Midbrain (tissue), 1 donor: ENCODE data around the gene CRCP.
"Not testable (repeated sequence)": the region's sequence is repeated elsewhere in the genome, so short reads cannot be mapped to it uniquely, and the experiment has no call there.

ENCODE experiments used
- DNase-seq: peaks from one replicate; lab custom pipeline; 2025; lab: John Stamatoyannopoulos, UW

CRCP gene

DNA sequence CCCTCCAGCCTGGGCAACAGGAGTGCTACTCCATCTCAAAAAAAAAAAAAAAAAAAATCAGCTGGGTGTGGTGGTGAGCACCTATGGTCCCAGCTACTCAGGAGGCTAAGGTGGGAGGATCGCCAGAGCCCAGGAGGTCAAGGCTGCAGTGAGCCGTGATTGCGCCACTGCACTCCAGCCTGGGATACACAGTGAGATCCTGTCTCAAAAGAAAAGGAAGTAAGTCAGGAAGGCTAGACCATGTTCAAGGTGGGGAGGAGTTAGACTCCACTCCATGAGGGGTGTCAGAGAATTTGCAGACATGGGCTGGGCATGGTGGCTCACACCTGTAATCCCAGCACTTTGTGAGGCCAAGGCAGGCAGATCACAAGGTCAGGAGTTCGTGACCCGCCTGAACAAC, 6.2 kb upstream of the CRCP start:
- DNase-seq = not testable (repeated sequence)

DNA sequence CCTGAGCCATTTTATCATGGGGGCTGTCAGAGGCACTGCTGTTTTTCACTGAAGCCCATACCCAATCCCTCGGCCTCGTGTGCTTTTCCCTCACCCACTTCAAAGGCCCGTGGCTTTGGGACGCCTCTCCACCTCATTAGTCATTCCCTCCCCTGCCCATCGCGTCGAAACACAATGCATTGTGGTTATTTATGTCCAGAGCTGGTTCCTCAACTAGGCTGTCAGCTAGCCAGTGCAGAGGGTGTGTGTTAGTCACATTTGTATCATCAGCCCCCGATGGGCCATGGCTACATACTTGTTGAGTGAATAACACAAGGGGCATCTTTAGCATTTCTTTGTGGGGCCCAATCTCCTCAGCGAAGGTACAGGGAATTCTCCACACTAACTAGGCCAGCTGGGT, 3.8 kb upstream of the CRCP start:
- DNase-seq = no peak

- DNase-seq = not testable (repeated sequence)
Measured at GRCh38 chr7:66116680-66117420, 2.2 kb downstream of the CRCP start.

DNA sequence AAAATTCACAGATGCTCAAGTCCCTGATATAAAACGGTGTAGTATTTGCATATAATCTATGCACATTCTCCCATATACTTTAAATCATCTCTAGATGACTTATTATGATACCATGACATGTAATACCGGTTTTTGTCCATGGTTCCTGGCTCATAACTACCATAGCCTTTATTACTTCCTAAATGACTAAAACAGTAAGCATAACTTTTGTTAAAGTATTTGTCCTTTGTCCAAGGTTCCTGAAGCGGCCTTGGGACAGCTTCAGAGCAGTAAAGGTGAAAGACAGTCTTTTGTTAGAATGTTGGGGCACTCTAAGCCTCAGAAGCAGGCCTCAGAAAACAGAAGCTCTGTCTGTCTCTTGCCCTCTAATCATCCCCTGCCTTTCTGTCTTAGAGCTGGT, 4.0 kb downstream of the CRCP start:
- no peak for DNase-seq

GRCh38 chr7:66119245-66119850, 4.7 kb downstream of the CRCP start:
- DNase-seq = no peak

GRCh38 chr7:66123175-66123528, 8.5 kb downstream of the CRCP start:
- DNase-seq = no peak

DNA sequence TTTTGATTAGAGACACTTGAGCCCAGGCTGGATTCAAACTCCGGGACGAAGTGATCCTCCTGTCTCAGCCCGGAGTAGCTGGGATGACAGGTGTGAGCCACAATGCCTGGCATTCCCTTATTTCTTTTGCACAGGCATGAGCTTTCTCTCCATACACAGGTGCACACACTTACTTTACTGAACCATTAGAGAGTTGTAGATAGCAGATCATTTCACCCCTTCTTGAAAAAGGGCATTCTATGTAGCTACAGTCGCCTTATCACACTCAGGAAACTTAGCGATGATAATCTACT, 9.9 kb downstream of the CRCP start:
- not testable (repeated sequence) for DNase-seq

- no peak for DNase-seq
Measured at GRCh38 chr7:66125052-66125694, 10.5 kb downstream of the CRCP start.

- not testable (repeated sequence) for DNase-seq
Measured at GRCh38 chr7:66125781-66126352, 11.2 kb downstream of the CRCP start.

DNA sequence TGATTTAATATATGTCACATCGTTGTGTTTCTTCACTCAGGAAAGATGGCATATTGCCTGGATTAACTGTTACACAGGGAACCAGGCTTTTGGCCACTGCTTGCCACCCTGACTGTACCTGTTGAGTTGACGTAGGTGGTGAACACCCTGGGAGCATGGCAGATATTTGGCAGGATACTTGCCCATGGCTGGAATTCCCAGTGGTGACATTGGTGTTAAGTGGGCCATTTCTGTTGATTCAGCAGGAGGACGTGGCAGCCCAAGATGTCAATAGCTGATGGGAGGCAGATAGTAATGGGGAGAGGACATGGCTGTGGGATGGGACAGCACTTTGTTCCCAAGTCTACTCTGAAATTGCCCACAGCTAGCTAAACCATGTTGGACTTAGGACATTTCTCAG, 12.5 kb downstream of the CRCP start:
- not testable (repeated sequence) for DNase-seq

GRCh38 chr7:66138994-66139752, 24.5 kb downstream of the CRCP start:
- no peak for DNase-seq

DNA sequence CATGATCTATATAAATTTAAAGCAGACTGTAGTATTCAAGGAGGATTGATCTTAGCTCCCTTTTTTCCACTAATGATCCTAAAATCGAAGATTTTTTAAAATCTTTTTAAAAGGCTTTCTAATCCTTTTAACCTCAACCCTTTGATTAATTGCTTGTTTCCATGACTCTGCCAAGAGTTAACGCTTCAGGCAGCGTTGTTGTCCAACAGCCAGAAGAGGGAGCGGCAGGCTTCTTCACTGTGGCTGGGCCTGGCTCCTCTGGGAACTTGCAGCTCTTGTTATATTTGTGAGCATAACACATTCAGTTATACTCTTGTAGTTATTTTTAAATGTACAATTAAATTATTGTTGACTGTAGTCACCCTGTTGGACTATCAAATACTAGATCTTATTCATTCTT, 26.3 kb downstream of the CRCP start:
- peak; percentile 58 for DNase-seq

GRCh38 chr7:66142334-66142733, 27.7 kb downstream of the CRCP start:
- no peak for DNase-seq

GRCh38 chr7:66142996-66143395, 28.3 kb downstream of the CRCP start:
- DNase-seq = no peak

- DNase-seq = no peak
Measured at GRCh38 chr7:66143876-66144332, 29.3 kb downstream of the CRCP start.

GRCh38 chr7:66145400-66146104, 30.9 kb downstream of the CRCP start:
- DNase-seq = no peak

DNA sequence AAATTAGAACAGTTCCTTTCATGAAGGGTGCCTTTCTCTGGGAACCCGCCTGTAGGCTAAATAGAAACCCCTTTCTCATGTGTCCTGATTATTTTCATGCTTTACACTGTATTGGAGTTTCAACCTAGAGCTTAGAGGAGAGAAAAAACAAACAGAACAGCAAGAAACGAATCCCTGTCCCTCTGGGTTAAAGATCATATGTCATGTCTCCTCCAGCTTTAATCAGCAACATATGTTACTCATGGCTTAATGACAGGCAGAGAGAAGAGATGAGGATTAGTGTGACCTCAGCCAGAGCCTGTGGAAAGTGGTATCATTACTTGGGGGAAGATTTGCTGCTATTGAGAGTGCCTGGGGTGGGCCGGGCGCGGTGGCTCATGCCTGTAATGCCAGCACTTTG, 32.1 kb downstream of the CRCP start:
- no peak for DNase-seq

- DNase-seq = not testable (repeated sequence)
Measured at GRCh38 chr7:66147657-66148056, 33.0 kb downstream of the CRCP start.

GRCh38 chr7:66150471-66150870, 35.8 kb downstream of the CRCP start:
- DNase-seq = no peak

DNA sequence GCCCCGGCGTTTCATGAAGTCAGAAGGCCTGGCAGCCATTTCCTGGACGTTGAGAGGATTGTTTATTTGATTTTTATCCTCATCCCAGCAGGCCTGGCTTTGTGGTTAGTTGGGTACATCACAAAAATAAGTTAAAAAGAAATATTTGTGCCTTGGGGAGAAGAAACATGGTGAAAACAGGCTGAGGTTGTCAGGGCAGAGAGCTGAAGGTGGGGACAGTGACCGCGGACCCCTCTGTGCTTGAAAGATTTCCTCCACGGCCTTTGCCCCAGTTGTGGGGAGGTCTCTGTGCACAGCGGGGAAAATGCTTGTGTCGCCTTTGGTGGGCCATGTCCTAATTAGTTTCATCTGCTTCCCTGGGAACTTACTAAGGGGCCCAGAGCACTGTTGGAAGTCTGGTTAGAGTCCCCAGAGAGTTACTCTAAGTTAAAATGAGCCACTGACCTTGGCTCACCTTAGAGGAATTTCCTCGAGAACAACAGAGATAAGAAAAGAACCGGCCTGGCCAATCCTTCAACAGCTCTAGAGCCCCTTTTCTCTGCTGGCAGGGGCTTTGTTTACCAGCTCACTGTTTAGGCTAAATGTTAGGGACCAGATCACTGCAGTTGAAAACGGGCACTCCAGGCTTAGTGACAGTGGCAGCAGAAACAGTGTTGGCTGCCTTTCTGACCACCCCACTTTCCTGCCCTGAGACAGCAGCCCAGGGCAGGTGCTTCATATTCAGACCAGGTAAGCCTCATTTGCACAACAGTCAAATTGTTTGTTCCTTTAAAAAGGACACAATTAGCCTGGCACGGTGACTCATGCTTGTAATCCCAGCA, 37.9 kb downstream of the CRCP start:
- no peak for DNase-seq

- no peak for DNase-seq
Measured at GRCh38 chr7:66153691-66154090, 39.0 kb downstream of the CRCP start.
